Activated T-cell treated with anti-CD3 and anti-CD28 coated beads, Interleukin-2, amount 50 U/mL, for 72 hours (primary cell): ENCODE results near the gene FLAD1. TPM values are rescaled to one million over a fixed set of nuclear protein-coding genes. Genes with fewer than 3 reads are reported as not detected.

Experiments used
- ATAC-seq, 2 donors: fragments of 150-1000 bp; cut with Tn5 transposase; replicated peaks in 1 of 2; 2 replicates each; pipeline ENCODE4 v1.10.0; 2021; ENCODE audit warnings: moderate library complexity in 2 of 2, mild to moderate bottlenecking in 1 of 2
- DNase-seq, 2 donors: peaks; one replicate each; pipeline ENCODE4 v3.0.0; 2021 to 2022; ENCODE audit warnings: mixed read lengths in 1 of 2
- H3K27ac Mint-ChIP-seq: one replicate; pipeline ENCODE4 v1.8.0; 2022; ENCODE audit warnings: mild to moderate bottlenecking, moderate library complexity, mixed read lengths
- H3K27me3 Mint-ChIP-seq: one replicate; pipeline ENCODE4 v1.8.0; 2022; ENCODE audit warnings: low read depth, mixed read lengths
- H3K36me3 Mint-ChIP-seq, 2 donors: one replicate each; pipeline ENCODE4 v1.8.0; 2022; ENCODE audit warnings: mixed read lengths in 2 of 2, mild to moderate bottlenecking in 1 of 2; ENCODE audit not compliant: insufficient read depth in 2 of 2
- H3K4me1 Mint-ChIP-seq: one replicate; pipeline ENCODE4 v1.8.0; 2022; ENCODE audit warnings: low read depth, mixed read lengths
- H3K4me3 Mint-ChIP-seq, 2 donors: one replicate each; pipeline ENCODE4 v1.8.0; 2022; ENCODE audit warnings: mild to moderate bottlenecking in 2 of 2, mixed read lengths in 2 of 2, moderate library complexity in 2 of 2
- H3K9me3 Mint-ChIP-seq, 2 donors: one replicate each; pipeline ENCODE4 v1.8.0; 2022; ENCODE audit warnings: mixed read lengths in 2 of 2
- total RNA-seq, 2 donors: library from RNA; stranded (reverse); gene quantifications; one replicate each; pipeline ENCODE4 v1.2.3, GENCODE V29; 2022

The FLAD1 gene
- total RNA-seq, 2 donors from 2014 or later, result 45.5 to 55.1 TPM

GRCh38 chr1:154943649-154944400, 39.3 kb upstream of the FLAD1 start:
- Mint-ChIP-seq H3K27me3 (no peaks in the 10 kb centered on the region), H3K27ac (peak overlapping the region; percentile 21), H3K36me3 (no peaks in the 10 kb centered on the region), H3K9me3 (no peaks in the 10 kb centered on the region), H3K4me1 (peaks cover 57% of the 10 kb centered on the region), H3K4me3 (peak overlapping the region; percentile 57 to 74)
- DNase-seq (peak; percentile 49 to 55), ATAC-seq (peak; percentile 29 to 31)

DNA sequence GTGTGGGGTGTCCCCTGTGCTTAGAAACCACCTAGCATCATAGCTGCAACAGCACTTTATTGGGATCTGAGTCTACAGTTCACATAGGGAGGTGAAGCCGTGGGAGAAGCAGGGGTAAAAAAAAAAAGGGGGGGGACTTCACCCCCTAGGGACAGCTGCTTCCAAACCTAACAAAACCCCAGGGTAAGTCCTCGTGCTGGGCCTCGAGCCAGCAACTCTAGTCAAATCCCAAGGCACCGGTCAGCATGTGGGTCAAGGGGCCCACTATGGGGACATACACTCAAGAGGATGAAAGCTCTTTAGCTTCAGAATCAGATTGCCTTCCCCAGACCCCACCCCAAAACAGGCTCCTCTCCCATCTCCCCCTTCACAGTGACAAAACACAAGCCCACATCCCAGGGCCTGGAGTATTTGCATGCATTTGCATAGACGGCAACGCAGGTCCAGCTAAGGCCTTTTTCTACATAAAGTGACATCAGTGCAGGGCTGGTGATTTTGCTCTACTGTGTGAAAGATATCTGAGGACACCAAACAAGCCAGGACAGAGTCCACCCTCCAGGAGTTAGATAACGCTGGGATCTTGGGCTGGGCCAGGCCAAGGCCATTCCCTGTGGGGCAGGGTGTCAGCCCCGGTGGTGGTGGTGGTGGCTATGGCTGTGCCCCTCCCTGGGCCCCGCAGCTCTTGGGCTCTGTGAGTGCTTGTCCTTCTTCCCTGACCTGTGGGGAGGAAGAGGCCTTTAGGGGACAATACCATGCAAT, 38.6 kb upstream of the FLAD1 start:
- no peak overlapping the region for H3K27ac Mint-ChIP-seq
- no peak overlapping the region for H3K4me3 Mint-ChIP-seq
- no peak for DNase-seq
- no peaks in the 10 kb centered on the region for H3K36me3 Mint-ChIP-seq
- H3K4me1 Mint-ChIP-seq, result peaks cover 51% of the 10 kb centered on the region
- no peaks in the 10 kb centered on the region for H3K9me3 Mint-ChIP-seq
- ATAC-seq, result no peak
- no peaks in the 10 kb centered on the region for H3K27me3 Mint-ChIP-seq

- H3K4me1 Mint-ChIP-seq, result peaks cover 46% of the 10 kb centered on the region
- no peak for DNase-seq
- no peaks in the 10 kb centered on the region for H3K27me3 Mint-ChIP-seq
- no peak for ATAC-seq
- H3K4me3 Mint-ChIP-seq, result no peak overlapping the region
- no peak overlapping the region for H3K27ac Mint-ChIP-seq
- no peaks in the 10 kb centered on the region for H3K36me3 Mint-ChIP-seq
- H3K9me3 Mint-ChIP-seq, result no peaks in the 10 kb centered on the region
Observed at GRCh38 chr1:154945160-154945961, 37.8 kb upstream of the FLAD1 start.

DNA sequence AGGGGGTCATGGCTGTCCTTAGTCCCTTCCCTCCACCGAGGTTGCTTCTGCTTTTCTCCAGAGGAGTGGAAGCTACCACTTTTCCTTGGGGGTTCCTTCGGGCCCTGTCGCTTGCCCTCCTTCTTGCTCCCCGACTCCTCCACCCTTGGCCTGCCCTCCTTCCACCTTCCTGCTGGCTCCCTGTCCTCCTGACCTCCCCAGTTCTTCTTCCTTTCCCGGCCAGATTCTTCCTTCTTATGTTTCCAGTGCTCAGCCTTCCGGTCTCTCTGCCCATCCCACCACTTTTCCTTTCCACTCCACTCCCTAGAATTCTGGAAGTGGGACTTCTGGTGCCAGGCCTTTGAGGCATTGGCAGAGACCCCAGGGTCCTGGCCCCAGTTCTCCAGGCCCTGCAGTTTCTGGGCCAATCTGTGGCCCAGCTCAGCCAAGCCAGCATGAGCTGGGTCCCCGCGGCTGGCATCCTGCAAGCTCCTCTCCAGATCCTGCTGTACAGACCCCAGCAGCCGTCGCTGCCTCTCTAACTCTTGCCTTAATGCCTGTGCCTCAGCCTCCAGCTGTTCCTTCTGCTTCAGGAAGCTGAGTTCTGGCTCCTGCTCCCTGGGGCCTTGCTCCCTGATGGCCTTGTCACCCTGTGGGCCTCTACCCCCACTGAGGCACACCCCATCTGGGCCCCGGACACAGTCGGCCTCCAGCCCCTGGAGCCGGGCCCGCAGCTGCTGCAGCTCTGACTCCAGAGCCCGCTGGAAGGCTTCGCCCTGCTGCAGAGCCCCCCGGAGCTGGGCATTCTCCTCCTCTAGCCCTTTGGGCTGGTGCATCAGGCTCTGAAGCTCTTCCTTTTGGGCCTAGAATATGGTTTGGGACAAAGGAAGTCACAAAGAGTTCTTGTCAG, 36.9 kb upstream of the FLAD1 start:
- H3K36me3 Mint-ChIP-seq, result no peaks in the 10 kb centered on the region
- ATAC-seq, result no peak
- no peak overlapping the region for H3K4me3 Mint-ChIP-seq

DNA sequence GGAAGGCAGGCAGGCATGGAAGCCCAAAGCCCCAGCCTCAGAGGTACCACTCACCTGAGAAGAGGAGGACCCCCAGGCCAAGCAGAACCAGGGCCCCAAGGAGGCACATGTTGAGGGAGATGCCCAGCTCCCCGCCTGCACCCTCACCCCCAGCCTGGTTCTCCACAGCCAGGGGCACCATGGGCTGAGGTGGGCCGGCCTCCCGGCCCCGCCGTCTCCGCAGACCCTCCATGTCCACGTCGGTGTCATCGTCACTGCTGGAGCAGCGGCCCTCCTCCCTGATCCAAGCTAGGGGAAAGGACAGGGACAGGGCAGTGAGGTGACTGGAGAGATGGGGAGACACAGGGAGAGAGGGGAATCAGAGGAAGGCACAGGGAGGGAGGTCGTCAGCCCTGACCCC, 35.1 kb upstream of the FLAD1 start:
- no peaks in the 10 kb centered on the region for H3K27me3 Mint-ChIP-seq
- DNase-seq, result no peak
- ATAC-seq, result no peak
- no peaks in the 10 kb centered on the region for H3K36me3 Mint-ChIP-seq
- no peak overlapping the region for H3K27ac Mint-ChIP-seq
- H3K9me3 Mint-ChIP-seq, result no peaks in the 10 kb centered on the region
- H3K4me1 Mint-ChIP-seq, result peaks cover 46% of the 10 kb centered on the region
- no peak overlapping the region for H3K4me3 Mint-ChIP-seq

More for the DNA sequence above, 36.9 kb upstream of the FLAD1 start:
- Mint-ChIP-seq H3K9me3 (no peaks in the 10 kb centered on the region), H3K27me3 (no peaks in the 10 kb centered on the region), H3K27ac (peak overlapping the region; percentile 11), H3K4me1 (peaks cover 46% of the 10 kb centered on the region)
- DNase-seq, result no peak

GRCh38 chr1:154951901-154952657, 31.1 kb upstream of the FLAD1 start:
- Mint-ChIP-seq H3K36me3 (no peaks in the 10 kb centered on the region), H3K27me3 (no peaks in the 10 kb centered on the region), H3K27ac (peak overlapping the region; percentile 66), H3K4me1 (peaks cover 76% of the 10 kb centered on the region), H3K9me3 (no peaks in the 10 kb centered on the region), H3K4me3 (peak overlapping the region; percentile 85 to 99)
- ATAC-seq (peak; percentile 28 to 54), DNase-seq (peak; percentile 65 to 71)

DNA sequence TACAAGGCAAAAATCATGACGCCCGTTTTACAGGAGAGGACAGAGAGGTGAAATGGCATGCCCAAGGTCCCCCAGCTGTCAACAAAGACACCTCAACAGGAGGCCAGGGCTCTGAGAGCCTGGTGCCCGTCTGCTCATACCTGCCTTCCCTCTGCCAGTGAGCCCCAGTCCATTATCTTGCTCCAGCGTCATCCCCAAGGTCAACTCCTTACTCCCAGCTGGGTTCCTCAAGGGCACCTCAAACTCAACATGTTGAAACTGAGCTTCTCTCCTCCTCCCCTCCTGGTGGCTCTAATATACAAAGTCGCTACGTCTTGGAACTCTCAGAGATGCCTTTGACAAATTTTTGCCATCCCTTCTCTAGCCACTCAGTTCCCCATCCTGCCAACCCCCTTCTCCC, 30.5 kb upstream of the FLAD1 start:
- H3K27ac Mint-ChIP-seq, result peak overlapping the region; percentile 66
- ATAC-seq (no peak), DNase-seq (no peak)
- H3K4me1 Mint-ChIP-seq, result peaks cover 79% of the 10 kb centered on the region
- no peaks in the 10 kb centered on the region for H3K9me3 Mint-ChIP-seq
- H3K27me3 Mint-ChIP-seq, result no peaks in the 10 kb centered on the region
- H3K4me3 Mint-ChIP-seq, result peak overlapping the region; percentile 85 to 99
- no peaks in the 10 kb centered on the region for H3K36me3 Mint-ChIP-seq

- Mint-ChIP-seq H3K27ac (peak overlapping the region; percentile 82), H3K4me3 (peak overlapping the region; percentile 93 to 99), H3K9me3 (no peaks in the 10 kb centered on the region), H3K4me1 (peaks cover 80% of the 10 kb centered on the region), H3K36me3 (no peaks in the 10 kb centered on the region), H3K27me3 (no peaks in the 10 kb centered on the region)
- ATAC-seq (no peak), DNase-seq (no peak)
Observed at GRCh38 chr1:154953611-154954038, 29.5 kb upstream of the FLAD1 start.

DNA sequence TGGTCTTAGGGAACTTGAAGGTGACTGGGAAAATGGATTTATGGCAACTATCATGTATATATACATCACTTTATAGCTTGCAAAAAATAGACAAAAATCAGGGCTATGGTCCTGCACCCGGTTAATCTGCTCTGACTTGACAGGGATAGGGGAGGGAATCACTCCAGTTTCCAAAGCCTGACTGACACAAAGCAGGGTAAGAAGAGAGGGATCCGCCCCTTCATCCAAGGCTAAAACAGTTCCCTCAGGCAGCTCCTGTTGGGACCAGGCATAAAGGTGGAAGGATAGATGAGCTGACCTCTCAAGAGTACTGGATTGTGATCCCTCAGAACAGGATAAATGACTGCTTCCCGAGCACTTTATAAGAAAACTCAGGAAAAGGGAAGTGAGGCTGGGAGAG, 28.6 kb upstream of the FLAD1 start:
- ATAC-seq, result no peak
- H3K36me3 Mint-ChIP-seq, result no peaks in the 10 kb centered on the region
- H3K27ac Mint-ChIP-seq, result peak overlapping the region; percentile 82
- peaks cover 82% of the 10 kb centered on the region for H3K4me1 Mint-ChIP-seq
- no peaks in the 10 kb centered on the region for H3K9me3 Mint-ChIP-seq
- DNase-seq, result no peak
- H3K4me3 Mint-ChIP-seq, result peak overlapping the region; percentile 93 to 99
- H3K27me3 Mint-ChIP-seq, result no peaks in the 10 kb centered on the region

- H3K9me3 Mint-ChIP-seq, result no peaks in the 10 kb centered on the region
- H3K27me3 Mint-ChIP-seq, result no peaks in the 10 kb centered on the region
- ATAC-seq (peak; percentile 86 to 89), DNase-seq (peak; percentile 82 to 87)
- peaks cover 89% of the 10 kb centered on the region for H3K4me1 Mint-ChIP-seq
- peak overlapping the region; percentile 93 to 99 for H3K4me3 Mint-ChIP-seq
- peaks cover 0 to 4% of the 10 kb centered on the region in 2 donors for H3K36me3 Mint-ChIP-seq
- peak overlapping the region; percentile 82 for H3K27ac Mint-ChIP-seq
Observed at GRCh38 chr1:154955039-154955717, 28.0 kb upstream of the FLAD1 start.

DNA sequence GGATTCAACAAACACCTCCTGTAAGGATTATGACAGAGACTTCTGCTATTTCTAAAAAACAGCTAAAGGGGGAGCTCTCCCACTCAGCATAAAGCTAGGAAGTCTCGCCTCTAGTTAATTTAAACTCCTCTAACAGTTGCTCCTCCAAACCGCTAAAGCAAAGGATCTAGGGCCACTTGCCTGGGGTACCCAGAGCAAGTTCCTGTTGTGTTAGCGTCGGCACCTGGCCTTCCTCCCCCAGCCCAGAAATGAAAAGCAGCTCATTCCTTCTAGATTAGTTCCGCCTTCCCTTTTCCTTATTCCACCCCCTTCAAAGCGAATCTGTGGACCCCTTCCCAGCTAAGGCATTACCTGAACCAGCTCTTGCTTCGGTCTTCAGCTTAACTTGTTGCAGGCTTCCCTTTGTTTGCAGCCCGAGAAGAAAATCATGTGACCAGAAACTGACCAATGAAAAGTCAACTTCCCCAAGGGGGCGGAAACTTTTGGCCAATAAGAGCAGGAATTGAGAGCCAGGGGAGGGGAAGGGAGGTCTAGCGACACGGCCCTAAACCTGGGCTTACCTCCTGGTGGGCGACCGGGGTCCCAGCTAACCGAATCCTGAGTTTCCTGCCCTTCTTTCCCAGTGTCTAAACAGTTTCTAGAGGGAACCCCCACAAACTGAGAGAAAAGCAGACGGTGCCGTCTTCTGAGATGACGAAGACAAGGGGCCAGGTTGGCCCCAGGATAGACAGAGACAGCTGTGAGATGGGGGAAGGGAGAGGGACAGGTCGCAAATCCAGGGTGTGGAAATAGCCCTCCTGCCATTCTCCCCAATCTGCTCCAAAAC, 27.2 kb upstream of the FLAD1 start, which contains the start of gene PBXIP1:
Gene PBXIP1, minus strand, starts transcription at position 382 of the 826 bp plus-strand sequence. CDS start 2,378 bp downstream, outside the sequence.
- no peaks in the 10 kb centered on the region for H3K9me3 Mint-ChIP-seq
- DNase-seq (peak; percentile 84 to 86), ATAC-seq (peak; percentile 65 to 67)
- H3K4me1 Mint-ChIP-seq, result peaks cover 89% of the 10 kb centered on the region
- peak within 1 kb of the TSS; percentile 93 to 99 for H3K4me3 Mint-ChIP-seq
- H3K36me3 Mint-ChIP-seq, result peaks cover 0 to 4% of the 10 kb centered on the region in 2 donors
- H3K27me3 Mint-ChIP-seq, result no peaks in the 10 kb centered on the region
- peak within 1 kb of the TSS; percentile 82 for H3K27ac Mint-ChIP-seq
